GM21526 (cell line): ENCODE results near the gene PGP.

Experiments used
- ATAC-seq: cut with Tn5 transposase; IDR thresholded peaks from one replicate; pipeline ENCODE4 v1.9.1; 2021; ENCODE audit warnings: moderate library complexity; ENCODE audit not compliant: unreplicated experiment, low FRiP score

The PGP gene

DNA sequence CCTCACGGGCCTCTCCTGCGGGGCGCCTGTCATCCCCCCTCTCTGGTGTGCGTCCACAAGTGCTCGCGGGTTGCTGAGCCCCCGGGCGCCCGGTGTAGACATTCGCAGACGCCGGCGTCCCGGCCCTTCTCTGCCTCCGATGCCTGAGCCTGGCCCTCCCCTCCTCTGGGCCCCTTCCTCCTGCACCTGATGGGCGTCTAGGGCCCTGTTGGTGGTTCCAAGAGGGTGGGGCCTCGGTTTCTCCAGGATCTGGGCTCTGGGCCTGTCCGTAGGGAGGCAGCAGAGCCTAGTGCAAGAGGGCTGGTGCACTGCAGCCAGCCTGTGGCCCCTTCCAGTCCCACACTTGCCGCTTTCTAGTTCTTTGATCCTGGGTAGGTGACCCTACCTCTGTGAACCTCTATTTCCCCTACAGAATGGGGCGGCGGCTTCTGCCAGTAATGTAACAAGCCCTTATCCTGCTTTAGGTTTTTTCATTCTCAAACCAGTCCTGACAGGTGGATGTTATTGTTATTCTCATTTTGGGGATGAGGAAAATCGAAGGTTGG is 9.4 kb upstream of the PGP start:
- no peak for ATAC-seq

DNA sequence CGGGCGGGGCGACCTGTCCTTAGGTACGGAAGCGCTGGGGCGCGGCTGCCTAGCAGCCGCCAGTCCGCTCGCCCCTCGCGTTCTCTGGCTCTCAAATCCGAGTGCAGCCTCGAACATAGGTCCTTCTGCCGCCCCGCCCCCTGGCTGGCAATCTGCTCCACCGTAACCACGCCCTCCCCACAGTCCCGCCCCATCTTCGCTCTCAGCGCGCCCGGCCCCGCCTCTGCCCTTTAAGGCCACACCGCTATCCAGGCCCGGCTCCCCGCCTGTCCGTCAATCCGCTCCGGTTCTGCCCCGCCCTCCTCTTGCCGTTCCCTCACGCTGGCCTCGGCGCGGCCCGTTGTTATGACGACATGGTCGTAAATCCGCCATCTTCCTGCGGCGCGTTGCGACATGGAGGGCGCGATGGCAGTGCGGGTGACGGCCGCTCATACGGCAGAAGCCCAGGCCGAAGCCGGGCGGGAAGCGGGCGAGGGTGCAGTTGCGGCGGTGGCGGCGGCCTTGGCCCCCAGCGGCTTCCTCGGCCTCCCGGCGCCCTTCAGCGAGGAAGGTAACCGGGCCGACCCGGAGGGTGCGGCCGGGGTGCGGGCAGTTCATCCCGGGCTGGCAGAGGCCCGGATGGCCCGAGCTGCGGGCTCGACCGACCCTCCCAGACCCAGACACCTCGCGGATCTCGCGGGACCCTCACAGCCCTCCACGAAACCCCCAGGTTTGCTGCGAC is 8.7 kb upstream of the PGP start, which contains the start of gene E4F1:
Gene E4F1 (plus strand): TSS at position 371 of the 721 bp plus-strand sequence. CDS start 23 bp downstream, at position 394.
- ATAC-seq: peak; percentile 88

DNA sequence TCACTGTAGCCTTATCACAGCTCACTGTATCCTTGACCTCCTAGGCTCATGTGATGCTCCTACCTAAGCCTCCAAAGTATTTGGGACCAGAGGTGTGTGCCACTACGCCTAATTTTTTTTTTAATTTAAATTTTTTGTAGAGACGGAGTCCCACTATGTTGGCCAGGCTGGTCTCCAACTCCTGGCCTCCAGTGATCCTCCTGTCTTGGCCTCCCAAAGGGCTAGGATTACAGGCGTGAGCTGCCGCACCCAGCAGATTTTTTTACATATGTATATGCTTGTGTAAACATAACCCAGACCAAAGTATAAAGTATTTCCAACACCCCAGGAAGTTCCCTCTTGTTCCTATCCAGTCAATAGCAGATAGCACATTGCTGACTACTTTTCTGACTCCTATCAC is 1.7 kb upstream of the PGP start:
- no peak for ATAC-seq

DNA sequence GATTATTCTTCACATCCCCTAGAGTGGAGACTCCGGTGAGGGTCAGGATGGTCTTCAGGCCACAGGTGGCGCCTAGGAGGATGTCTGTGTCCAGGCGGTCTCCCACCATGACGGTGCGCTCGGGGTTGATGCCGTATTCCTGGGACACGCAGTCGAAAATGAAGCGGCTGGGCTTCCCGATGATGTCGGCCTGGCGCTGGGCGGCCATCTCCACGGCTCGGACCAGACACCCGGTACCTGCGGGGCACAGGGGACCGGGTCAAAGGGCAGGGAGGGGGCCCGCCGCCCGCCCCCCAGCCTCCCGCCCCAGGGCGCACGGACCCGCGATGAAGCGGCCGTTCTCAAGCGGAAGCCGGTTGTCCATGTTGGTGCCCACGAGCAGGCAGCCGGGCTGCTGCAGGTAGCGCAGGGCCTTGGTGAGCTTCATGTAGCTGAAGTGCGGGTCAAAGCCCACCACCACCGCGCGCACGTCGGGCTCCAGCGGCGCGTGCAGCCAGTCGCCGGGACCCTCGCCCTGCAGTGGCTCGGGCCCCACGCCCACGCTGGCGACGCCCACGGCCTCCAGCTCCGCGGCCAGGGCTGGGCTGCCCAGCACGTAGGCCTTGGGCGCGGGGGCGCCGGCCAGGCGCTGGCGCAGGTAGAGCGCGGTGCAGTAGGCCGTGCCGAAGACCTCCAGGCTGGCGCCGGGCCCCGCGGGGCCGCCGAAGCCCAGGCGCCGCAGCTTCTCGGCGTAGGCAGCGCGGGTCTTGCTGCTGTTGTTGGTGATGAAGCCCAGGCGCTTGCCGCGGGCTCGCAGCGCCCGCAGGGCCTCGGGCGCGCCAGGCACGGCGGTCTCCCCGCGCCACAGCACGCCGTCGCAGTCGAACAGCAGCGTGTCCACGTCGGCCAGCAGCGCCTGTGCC is 572 bp downstream of the PGP start:
- ATAC-seq: no peak

DNA sequence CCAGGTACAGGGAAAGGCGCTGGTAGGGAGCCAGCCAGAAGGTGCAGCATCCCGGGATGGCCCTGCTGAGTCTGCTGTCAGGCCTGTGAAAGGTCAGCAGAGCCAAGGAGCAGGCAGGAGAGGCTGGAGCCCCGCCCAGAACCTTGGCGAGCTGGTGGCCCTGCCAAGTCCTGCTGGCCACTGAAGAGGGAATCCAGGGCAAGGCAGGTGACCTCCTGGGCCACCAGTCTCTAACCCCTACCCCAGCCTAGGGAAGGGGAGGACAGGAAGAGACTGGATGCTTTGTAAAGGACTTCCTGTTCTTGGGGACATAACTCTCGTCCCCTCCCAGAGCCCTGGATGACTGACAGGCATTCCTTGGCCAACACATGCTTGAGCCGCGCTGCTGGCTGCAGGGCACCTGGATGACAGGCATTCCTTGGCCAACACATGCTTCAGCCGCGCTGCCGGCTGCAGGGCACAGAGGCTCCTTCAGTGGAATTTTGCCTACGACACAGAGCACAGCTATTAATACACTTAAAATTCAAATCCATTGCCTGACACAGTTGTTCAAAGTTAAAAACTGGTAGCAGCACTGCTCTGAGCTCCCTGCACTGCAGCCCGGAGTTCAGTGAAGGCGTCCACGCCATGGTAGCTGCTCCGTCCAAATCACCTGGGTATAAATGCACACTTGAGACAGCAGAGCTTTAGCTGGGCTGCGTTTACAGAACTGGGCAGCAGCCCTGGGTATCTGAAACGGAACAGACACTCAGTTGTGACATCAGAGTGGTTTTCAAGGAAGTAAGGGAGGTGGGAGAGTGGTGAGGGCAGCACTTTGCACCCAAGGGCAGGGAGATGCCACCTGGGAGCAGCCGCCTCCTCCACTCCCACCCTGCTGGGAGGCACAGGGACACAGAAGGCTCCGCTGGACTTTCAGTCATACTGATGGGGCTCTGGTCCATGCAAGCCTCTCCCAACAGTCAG is 2.0 kb downstream of the PGP start:
- no peak for ATAC-seq

DNA sequence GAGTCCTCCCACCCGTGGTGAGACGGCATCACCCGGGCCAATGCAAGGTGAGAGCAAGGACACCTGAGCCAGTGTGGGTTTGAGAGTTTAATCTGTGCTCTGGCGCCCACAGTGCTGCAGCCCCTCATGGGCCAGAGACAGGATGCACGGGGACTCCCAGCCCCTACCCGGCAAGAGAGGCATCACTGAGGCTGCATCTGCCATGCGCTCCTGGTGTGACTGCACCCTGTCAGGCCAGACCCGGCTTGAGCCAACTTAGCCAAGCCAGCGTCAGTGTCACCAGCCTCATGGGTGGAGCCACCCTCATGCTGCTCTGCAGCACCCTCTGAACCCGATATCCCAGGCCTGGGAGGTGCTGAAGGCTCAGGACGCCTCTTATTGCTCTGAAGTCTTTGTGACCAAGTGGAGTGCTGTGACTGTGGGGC is 2.7 kb downstream of the PGP start:
- no peak for ATAC-seq

DNA sequence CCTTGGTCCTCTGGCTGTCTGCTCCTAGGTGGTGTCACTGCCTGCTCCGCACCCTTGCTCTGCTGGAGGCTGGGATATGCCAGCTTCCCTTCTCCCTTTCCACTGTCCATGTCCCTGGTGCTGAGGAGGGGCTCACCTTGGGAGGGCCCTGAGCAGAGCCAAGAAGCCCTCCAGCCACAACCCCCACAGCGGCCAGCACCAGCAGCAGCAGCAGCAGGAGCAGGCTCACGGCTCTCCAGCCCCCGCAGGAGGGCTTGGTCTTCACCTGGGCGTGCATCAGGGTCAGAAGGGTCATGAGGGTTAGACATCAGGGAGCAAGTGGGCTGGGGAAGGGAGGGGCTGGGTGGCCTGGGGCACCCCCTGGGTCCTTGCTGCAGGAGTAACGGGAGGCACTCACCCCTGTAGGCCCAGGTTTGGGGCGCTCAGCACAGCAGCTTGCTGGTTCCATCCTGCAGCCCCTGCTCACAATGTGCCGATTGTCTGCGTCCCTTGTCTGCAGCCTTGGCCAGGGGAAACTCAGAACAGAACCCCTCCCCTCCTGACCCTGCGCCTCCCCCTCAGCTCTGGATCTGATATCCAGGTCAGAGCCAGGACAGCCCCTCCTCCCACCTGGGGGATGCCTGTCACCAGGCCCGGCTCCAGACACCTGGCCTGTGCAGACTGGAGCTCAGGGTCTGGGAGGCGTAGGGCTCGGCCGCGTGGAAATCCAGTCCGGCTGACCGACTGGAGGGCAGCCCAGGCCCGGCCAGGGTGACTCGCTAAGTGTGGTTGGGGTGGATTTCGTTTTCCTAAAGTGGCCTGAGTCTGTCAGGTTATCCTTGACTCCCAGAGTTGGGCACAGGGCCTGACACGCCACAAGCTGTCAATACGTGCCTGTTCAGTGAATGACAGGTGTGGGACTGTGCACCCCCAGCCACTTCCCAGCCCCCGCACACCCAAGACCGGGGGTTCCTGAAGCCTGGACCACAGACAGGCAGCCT is 4.0 kb downstream of the PGP start, which contains the start of gene BRICD5:
Gene BRICD5 (minus strand): TSS at position 478 of the 980 bp plus-strand sequence. CDS start 30 bp downstream, at position 448.
- no peak for ATAC-seq

DNA sequence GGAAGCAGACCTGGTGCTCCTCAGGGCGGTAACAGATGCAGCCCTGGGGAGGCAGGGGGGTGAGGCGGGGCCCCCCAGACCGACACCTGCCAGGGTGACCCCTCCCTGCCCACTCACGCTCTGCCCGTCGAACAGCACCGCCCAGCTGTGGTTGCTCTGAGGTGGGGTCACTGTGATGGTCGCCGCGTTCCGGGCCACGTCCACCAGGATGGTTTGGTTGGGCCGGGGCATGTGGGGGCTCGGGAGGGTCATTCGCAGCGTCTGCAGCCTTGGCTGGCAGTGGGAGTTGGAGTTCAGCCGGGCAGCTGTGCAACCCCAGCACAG is 4.7 kb downstream of the PGP start:
- ATAC-seq: no peak

DNA sequence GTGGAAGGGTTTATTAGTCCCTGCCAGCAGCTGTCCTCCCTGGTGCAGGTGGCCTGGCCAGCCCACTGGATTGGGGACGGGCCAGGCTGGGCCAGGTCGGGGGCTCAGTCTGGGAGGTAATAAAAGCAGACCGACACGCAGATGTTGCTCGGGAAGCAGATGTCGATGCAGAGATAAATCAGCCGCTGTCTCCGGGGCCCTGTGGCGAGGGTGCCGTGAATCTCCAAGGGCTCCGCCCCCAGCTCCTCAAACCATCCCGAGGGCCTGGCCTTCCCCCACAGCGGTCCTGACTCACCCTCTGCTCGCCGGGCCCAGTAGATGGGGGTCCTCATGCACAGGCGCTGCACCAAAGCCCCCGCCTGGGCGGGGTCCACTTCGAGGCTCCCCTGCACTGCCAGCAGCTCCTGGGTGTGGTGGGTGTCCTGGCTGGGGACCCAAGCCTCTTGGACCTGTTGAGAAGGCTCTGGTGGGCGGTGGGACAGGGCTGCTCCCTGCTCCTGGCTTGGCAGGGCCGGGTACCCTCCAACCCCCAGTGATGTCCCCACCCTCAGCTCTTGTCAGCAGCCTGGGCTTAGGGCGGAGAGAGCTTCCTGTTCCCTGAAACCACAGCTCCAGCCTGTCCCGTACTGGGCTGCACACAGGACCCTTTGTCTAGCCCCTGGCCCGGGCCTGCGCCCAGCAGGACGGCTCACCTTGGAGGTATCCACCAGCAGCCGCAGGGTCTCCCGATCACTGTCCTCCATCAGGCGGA is 5.2 kb downstream of the PGP start:
- no peak for ATAC-seq

DNA sequence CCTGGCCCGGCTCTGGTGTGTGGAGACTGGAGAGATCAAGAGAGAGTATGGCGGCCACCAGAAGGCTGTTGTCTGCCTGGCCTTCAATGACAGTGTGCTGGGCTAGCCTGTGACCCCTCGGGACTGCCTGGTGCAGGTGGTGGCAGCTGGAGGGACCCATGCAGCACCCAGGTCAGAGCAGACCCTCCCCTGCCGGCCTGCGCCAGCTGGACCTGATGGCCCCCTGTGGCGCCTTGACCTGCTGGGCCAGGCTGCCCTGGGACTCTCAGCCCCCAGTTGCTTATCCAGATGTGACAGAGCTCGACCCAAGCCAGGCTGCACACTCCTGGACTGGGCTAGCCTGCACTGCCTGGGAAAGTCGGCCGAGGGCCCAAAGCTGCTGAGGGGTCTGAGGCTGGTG is 5.9 kb downstream of the PGP start:
- no peak for ATAC-seq

DNA sequence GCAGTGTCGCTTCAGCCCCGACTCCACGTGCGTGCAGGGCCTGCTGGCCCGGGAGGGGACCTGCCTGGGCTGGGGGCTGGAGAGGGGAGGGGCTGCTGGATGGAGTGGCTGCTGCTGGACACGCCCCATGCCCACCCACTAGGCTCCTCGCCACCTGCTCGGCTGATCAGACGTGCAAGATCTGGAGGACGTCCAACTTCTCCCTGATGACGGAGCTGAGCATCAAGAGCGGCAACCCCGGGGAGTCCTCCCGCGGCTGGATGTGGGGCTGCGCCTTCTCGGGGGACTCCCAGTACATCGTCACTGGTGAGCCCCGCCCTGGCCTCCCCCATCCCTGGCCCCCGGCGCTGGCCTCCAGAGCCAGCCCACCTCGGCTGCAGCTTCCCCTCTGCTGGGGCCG is 6.3 kb downstream of the PGP start:
- no peak for ATAC-seq

DNA sequence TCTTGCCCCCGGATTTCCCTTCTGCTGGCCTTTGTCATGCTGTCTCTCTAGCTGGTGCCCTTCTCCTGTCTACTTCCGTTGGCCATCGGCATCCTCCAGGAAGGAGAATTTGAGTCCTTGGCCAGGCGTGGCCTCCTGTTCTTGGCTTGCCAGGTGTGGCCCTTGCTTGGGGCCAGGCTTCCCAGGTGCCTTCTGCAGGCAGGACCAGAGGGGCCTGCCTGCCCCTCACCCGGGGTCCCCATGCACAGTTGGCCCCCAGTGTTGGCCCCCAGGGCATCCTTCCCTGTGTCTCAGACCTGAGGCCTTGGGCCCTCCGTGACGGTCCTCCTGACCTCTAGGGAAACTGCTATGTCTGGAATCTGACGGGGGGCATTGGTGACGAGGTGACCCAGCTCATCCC is 6.8 kb downstream of the PGP start:
- ATAC-seq: no peak

DNA sequence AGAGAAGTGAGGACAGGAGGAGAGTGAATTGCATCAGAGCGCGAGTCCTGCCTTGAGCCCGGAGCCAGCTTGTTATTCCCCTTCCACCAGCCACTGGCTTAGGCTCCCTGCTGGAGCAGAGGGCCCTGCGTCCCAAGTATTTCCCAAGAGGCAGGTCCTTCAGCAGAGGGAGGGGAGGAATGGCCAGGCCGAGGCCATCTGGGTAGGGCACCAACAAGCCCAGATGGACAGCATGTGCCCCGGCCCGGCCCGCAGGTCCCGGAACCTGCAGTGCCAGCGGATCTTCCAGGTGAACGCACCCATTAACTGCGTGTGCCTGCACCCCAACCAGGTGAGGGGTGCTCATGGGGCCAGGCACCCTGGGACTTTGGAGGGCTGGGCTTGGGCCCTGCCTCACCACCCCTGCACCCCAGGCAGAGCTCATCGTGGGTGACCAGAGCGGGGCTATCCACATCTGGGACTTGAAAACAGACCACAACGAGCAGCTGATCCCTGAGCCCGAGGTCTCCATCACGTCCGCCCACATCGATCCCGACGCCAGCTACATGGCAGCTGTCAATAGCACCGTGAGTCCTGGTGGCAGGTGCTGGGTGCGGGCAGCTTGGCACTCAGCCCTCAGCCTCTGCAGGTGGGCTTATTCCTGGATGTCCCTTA is 7.7 kb downstream of the PGP start:
- no peak for ATAC-seq

DNA sequence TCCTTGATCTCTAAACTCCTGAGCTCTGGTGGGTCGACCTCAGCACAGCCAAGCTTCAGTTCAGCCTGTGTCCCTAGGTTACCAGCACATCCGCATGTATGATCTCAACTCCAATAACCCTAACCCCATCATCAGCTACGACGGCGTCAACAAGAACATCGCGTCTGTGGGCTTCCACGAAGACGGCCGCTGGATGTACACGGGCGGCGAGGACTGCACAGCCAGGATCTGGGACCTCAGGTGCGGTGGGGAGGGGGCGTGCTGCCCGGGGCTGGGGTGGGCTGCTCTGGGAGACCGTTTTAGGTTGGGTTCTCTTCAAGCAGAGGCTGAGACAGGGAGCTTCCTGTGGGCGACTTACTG is 8.2 kb downstream of the PGP start:
- ATAC-seq: no peak

DNA sequence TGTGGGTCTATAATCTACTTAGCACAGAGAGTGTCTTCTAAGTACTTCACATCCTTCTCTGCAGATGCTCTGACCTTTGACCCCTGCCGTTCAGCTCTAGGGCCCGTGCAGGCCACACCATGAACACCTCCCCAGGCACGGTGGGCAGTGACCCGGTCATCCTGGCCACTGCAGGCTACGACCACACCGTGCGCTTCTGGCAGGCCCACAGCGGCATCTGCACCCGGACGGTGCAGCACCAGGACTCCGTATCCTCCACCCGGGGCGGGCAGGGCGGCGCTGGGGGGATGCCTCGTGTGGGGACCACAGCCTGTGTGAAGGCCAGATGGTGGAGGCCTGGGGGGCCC is 8.7 kb downstream of the PGP start:
- ATAC-seq: peak; percentile 9

DNA sequence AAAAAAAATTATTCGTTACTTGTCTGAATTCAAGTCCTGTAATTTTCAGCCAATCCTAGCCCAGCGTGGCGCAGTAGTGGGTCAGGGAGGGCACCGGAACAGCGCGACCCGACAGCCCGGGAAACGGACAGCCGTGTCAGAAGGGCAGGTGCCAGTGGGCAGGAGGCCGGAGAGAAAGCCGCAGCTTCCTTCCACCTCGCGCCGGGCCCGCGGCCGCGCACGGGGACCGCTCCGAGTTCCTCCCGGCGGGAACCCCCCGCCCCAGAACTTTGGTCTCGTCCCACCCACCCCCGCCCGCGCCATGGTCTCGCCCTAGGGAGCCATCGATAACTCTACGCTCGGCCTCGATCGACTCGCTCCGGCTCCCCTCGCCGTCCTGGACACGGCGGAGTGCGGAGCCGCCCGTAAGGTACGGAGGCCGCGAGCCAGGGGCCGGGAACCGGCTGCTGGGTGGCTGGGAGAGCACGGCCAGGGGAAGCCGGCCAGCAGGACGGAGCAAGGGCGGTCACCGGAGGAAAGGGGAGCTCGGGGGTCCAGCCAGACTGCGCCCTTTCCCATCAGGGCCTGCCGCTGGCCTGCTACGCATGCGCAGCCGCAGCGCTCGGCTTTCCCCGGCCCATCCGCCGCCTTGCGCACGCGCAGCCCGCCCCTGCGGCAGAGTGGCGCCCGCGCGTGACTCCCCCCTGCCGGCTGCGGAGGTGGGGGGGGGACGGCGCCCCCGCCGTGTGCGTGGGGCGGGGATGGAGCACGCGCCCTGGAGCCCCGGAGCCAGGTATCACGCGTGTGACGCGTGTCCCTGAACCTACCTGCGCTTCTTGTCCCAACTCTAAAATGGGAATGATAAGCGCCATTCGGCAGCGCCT is 9.3 kb downstream of the PGP start, which contains the start of gene MLST8:
Gene MLST8 (plus strand): TSS at position 351 of the 863 bp plus-strand sequence. CDS start 632 bp downstream, outside the sequence.
- ATAC-seq: peak; percentile 49
